A549 treated with DMSO at 1 μM for 4 hours (cell line): ENCODE data around the gene IL12RB1. TPM values are rescaled to one million over a fixed set of nuclear protein-coding genes. Genes with fewer than 3 reads are reported as not detected.

Source experiments
- total RNA-seq: library from RNA; stranded (reverse); fragments of 200-300 nt; extraction: Qiagen RNA extraction; gene quantifications from 5 replicates; pipeline ENCODE4 v1.2.3, GENCODE V29; 2022; ENCODE audit warnings: low read depth

IL12RB1 gene
- total RNA-seq = not detected in 5 replicates

GRCh38 chr19:18086590-18087138 lies at the start of gene IL12RB1:
TSS of gene IL12RB1 (minus strand) at chr19:18086934. CDS start at chr19:18086823, 111 bp downstream.

GRCh38 chr19:18097217-18097992 lies 10.7 kb upstream of the IL12RB1 start, which contains the start of gene MAST3:
TSS of gene MAST3 (plus strand) at chr19:18097778. CDS start at chr19:18097793, 15 bp downstream.

Other genes starting within 250 kb of the IL12RB1 start
- 0.20 to 0.43 TPM (median 0.26 TPM) in 5 replicates for gene JAK3, start 239.0 kb downstream of the IL12RB1 start, total RNA-seq
- gene RPL18A, start 227.0 kb downstream of the IL12RB1 start, total RNA-seq = 2,010 to 2,240 TPM (median 2,067 TPM) in 5 replicates
- gene SLC5A5, start 215.0 kb downstream of the IL12RB1 start, total RNA-seq = 0.13 to 0.24 TPM (median 0.13 TPM) in 5 replicates
- 87.8 to 113 TPM (median 92.8 TPM) in 5 replicates for gene CCDC124, start 153.9 kb downstream of the IL12RB1 start, total RNA-seq
- gene KCNN1, start 119.8 kb downstream of the IL12RB1 start, total RNA-seq = 0.22 to 0.76 TPM (median 0.63 TPM) in 5 replicates
- gene ARRDC2, start 78.8 kb downstream of the IL12RB1 start, total RNA-seq = 21.0 to 28.4 TPM (median 25.9 TPM) in 5 replicates
- 1.7 to 2.3 TPM (median 2.0 TPM) in 5 replicates for gene MAST3, start 10.8 kb upstream of the IL12RB1 start, total RNA-seq
- 4.4 to 11.0 TPM (median 10.6 TPM) in 5 replicates for gene PIK3R2, start 66.2 kb upstream of the IL12RB1 start, total RNA-seq
- gene IFI30, start 86.9 kb upstream of the IL12RB1 start, total RNA-seq = 11.6 to 20.8 TPM (median 13.7 TPM) in 5 replicates
- gene MPV17L2, start 106.3 kb upstream of the IL12RB1 start, total RNA-seq = 8.2 to 13.5 TPM (median 11.9 TPM) in 5 replicates
- 0.74 to 0.94 TPM (median 0.87 TPM) in 5 replicates for gene RAB3A, start 117.1 kb upstream of the IL12RB1 start, total RNA-seq
- gene PDE4C, start 139.5 kb upstream of the IL12RB1 start, total RNA-seq = 0.02 to 0.29 TPM (median 0.23 TPM) in 4 of 5 replicates, not detected in the other
- 0.25 to 0.69 TPM (median 0.51 TPM) in 5 replicates for gene IQCN, start 187.5 kb upstream of the IL12RB1 start, total RNA-seq
- 32.2 to 63.7 TPM (median 50.1 TPM) in 5 replicates for gene JUND, start 194.7 kb upstream of the IL12RB1 start, total RNA-seq
- 214 to 233 TPM (median 229 TPM) in 5 replicates for gene LSM4, start 236.1 kb upstream of the IL12RB1 start, total RNA-seq